IPS-NIHi11 (cell line): ENCODE results near the gene FFAR3.

ENCODE experiments used
- DNase-seq: peaks from one replicate; pipeline ENCODE4 v3.0.0; 2012; ENCODE audit warnings: mixed read lengths, low spot score

FFAR3 gene

GRCh38 chr19:35357867-35358573 is at the start of gene FFAR3:
Gene FFAR3, plus strand, starts transcription at chr19:35358460. Its CDS starts 431 bp downstream, at chr19:35358891.
- no peak for DNase-seq

GRCh38 chr19:35308910-35309309 is 49.4 kb upstream of the FFAR3 start:
- no peak for DNase-seq

GRCh38 chr19:35309481-35310279 is 48.6 kb upstream of the FFAR3 start:
- no peak for DNase-seq

GRCh38 chr19:35310331-35310730 is 47.9 kb upstream of the FFAR3 start:
- DNase-seq: no peak

GRCh38 chr19:35310811-35311465 is 47.3 kb upstream of the FFAR3 start:
- no peak for DNase-seq

GRCh38 chr19:35311901-35312665 is 46.2 kb upstream of the FFAR3 start:
- peak; percentile 11 for DNase-seq

GRCh38 chr19:35313587-35313986 is 44.7 kb upstream of the FFAR3 start:
- DNase-seq: peak; percentile 3

- no peak for DNase-seq
Observed at GRCh38 chr19:35314031-35314430, 44.2 kb upstream of the FFAR3 start.

GRCh38 chr19:35314858-35315470 is 43.3 kb upstream of the FFAR3 start:
- no peak for DNase-seq

GRCh38 chr19:35315883-35316282 is 42.4 kb upstream of the FFAR3 start:
- DNase-seq: no peak

- DNase-seq: peak; percentile 1
Observed at GRCh38 chr19:35316560-35316959, 41.7 kb upstream of the FFAR3 start.

GRCh38 chr19:35317464-35318043 is 40.7 kb upstream of the FFAR3 start:
- DNase-seq: peak; percentile 2

GRCh38 chr19:35318679-35319448 is 39.4 kb upstream of the FFAR3 start:
- DNase-seq: peak; percentile 22

- DNase-seq: no peak
Observed at GRCh38 chr19:35320065-35320713, 38.1 kb upstream of the FFAR3 start.

- no peak for DNase-seq
Observed at GRCh38 chr19:35321291-35321690, 37.0 kb upstream of the FFAR3 start.

GRCh38 chr19:35322014-35322413 is 36.2 kb upstream of the FFAR3 start:
- DNase-seq: no peak

- DNase-seq: no peak
Observed at GRCh38 chr19:35327642-35328041, 30.6 kb upstream of the FFAR3 start.

GRCh38 chr19:35328851-35329285 is 29.4 kb upstream of the FFAR3 start, which contains the start of gene CD22:
Gene CD22, plus strand, starts transcription at chr19:35329187. Its CDS starts 2,854 bp downstream, at chr19:35332041.
- no peak for DNase-seq

- DNase-seq: no peak
Observed at GRCh38 chr19:35329323-35329722, 28.9 kb upstream of the FFAR3 start.

- no peak for DNase-seq
Observed at GRCh38 chr19:35330475-35330874, 27.8 kb upstream of the FFAR3 start.
